Measurements from ENCODE around the gene UBXN2A. TPM values are rescaled to one million over a fixed set of nuclear protein-coding genes. Genes with fewer than 3 reads are reported as not detected.

Gene UBXN2A
- total and polyA plus RNA-seq, 10 donors: 4.3 to 12.4 (median 8.5) TPM

DNA sequence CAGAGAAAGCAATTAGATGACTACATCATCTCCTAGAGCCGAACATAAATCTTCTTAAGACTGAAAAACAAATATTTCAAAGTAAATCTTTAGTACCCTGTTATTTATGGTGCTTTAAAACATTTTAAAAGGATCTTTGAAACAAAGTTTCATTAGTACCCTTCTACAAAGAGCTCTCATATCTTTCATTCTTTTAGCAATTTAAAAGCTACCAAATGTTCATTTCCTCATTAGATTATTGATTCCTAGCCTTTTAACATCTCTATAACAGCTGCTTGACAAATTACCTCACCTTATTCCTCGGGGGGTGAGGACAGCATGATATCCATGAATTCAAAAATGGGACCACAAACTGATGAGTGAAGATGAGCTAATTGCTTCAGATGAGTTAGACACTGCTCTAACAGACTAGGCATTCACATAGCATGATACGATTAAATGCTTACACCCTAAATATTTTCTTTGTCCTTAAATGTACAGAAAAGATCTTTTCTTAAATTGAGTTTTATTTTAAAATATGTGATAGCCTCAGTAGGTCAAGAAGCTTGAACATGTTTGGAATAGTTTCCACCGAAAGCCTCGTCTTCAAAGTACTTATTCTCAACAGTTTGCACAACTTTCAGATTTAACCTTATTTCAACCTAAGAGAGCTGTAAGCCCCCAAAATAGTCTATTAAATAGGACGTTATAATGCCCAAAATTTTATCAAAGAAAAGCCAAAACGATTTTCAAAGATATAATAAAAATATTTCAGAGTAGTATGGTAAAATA lies 15.5 kb upstream of the UBXN2A start:
- intact Hi-C loops (cut with DNase I; ENCODE audit: low total_unique reads): loop anchor here (5.0 kb wide), 1 partner anchor 158 kb away; the partner anchor contains the start of gene TP53I3
- Histone ChIP-seq H3K4me3 (peak overlapping the region in 2 of 8 donors; percentile 69 to 88), H3K27ac (peak overlapping the region in 7 of 8 donors; percentile 96 to 100 (median 99)), H3K4me1 (peaks cover 24 to 86% (median 52%) of the 10 kb centered on the region in 6 donors), H3K9me3 (no peaks in the 10 kb centered on the region), H3K27me3 (replicated peaks in 1 of 7) (no peaks in the 10 kb centered on the region), H3K36me3 (no peaks in the 10 kb centered on the region)
- 46 to 56% (median 53%) methylated on average over 7 of the region's 7 CpGs for WGBS, 5 donors
- no peak for DNase-seq
- no peak for TF ChIP-seq POLR2AphosphoS5 (IDR thresholded peaks at IDR 0.05)
- no peak for TF ChIP-seq POLR2A (IDR thresholded peaks at IDR 0.05)
- TF ChIP-seq, protein P1, sequence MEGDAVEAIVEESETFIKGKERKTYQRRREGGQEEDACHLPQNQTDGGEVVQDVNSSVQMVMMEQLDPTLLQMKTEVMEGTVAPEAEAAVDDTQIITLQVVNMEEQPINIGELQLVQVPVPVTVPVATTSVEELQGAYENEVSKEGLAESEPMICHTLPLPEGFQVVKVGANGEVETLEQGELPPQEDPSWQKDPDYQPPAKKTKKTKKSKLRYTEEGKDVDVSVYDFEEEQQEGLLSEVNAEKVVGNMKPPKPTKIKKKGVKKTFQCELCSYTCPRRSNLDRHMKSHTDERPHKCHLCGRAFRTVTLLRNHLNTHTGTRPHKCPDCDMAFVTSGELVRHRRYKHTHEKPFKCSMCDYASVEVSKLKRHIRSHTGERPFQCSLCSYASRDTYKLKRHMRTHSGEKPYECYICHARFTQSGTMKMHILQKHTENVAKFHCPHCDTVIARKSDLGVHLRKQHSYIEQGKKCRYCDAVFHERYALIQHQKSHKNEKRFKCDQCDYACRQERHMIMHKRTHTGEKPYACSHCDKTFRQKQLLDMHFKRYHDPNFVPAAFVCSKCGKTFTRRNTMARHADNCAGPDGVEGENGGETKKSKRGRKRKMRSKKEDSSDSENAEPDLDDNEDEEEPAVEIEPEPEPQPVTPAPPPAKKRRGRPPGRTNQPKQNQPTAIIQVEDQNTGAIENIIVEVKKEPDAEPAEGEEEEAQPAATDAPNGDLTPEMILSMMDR (IDR thresholded peaks at IDR 0.05 in 8 of 11, conservative IDR thresholded peaks at IDR 0.05 in 3 of 11): no peak

DNA sequence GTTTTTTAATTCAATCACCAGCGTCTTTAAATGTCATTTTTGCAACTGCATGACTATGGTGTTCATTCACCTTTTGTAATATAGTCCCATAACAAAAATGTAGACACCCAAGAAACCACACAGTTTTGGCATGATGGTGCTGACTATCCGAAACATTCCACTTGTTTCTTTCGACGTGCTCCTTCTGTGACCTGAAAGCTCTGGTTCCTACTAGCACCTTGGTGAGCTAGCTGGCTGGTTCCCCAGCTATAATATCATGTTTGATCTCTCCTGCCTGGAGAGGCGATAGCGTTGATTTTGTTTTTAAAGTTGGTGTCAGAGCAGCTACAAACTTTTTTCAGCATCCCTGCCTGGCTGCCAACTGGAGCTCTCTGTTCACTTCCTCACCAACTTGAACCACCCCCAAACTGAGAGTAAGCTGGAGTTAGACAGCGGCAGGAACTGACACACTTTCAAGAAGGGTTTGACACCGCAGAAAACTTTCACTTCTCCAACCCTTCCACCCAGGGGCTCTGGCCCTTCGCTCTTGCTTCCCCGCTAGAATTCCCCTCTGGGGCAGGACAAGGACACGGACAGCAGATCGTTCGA lies 14.5 kb upstream of the UBXN2A start:
- DNase-seq: no peak
- TF ChIP-seq, protein P1 (IDR thresholded peaks at IDR 0.05 in 8 of 11, conservative IDR thresholded peaks at IDR 0.05 in 3 of 11): no peak
- TF ChIP-seq POLR2AphosphoS5 (IDR thresholded peaks at IDR 0.05): peak; percentile 4 to 90 (median 79)
- peak in 1 of 3 donors; percentile 66 for TF ChIP-seq POLR2A (IDR thresholded peaks at IDR 0.05)
- H3K27ac ChIP-seq: peak overlapping the region; percentile 91 to 100 (median 98)
- H3K4me3 ChIP-seq: peak overlapping the region; percentile 69 to 97 (median 86)
- intact Hi-C loops (cut with DNase I; ENCODE audit: low total_unique reads): loop anchor here (5.0 kb wide), 1 partner anchor 157 kb away; the partner anchor contains the start of gene TP53I3
- 1% methylated on average over 13 of the region's 13 CpGs for WGBS, 5 donors
- H3K36me3 ChIP-seq: peaks cover 0 to 5% (median 0%) of the 10 kb centered on the region in 6 donors
- H3K27me3 ChIP-seq (replicated peaks in 1 of 7): no peaks in the 10 kb centered on the region
- H3K9me3 ChIP-seq: no peaks in the 10 kb centered on the region
- H3K4me1 ChIP-seq: peaks cover 24 to 77% (median 49%) of the 10 kb centered on the region in 6 donors

DNA sequence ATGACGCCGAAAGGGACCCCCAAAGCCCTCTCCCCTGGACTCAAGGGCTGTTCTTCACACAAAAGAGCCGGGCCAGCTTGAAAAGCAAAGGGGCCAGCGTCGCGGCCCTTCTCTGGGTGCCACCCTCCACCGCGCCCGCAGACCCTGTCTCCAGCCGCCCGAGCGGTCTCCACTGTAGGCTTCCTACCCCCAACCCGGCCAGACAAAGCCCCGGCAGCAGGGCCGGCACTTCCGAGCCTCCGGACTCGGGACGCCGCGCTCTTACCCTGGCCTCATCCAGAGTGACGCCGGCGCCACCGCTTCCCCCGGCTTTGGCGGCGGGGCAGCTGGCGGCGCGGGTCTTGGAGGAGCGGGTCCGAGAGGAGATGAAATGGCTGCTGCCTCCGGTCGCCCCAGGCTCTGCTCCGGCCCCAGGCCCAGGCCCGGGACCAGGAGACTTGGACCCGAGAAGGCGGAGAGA lies 13.9 kb upstream of the UBXN2A start:
- WGBS, 5 donors: 0 to 1% (median 0%) methylated on average over 3 to 39 of the region's 39 CpGs
- no peak for TF ChIP-seq POLR2A (IDR thresholded peaks at IDR 0.05)
- TF ChIP-seq, protein P1 (IDR thresholded peaks at IDR 0.05 in 8 of 11, conservative IDR thresholded peaks at IDR 0.05 in 3 of 11): no peak
- no peak for TF ChIP-seq POLR2AphosphoS5 (IDR thresholded peaks at IDR 0.05)
- intact Hi-C loops (cut with DNase I; ENCODE audit: low total_unique reads): loop anchor here (5.0 kb wide), 1 partner anchor 156 kb away; the partner anchor contains the start of gene TP53I3
- no peaks in the 10 kb centered on the region for H3K27me3 ChIP-seq (replicated peaks in 1 of 7)
- H3K4me1 ChIP-seq: peaks cover 24 to 73% (median 48%) of the 10 kb centered on the region in 6 donors
- peak overlapping the region; percentile 91 to 100 (median 98) for H3K27ac ChIP-seq
- peak overlapping the region; percentile 69 to 97 (median 86) for H3K4me3 ChIP-seq
- no peaks in the 10 kb centered on the region for H3K9me3 ChIP-seq
- H3K36me3 ChIP-seq: peaks cover 0 to 9% (median 0%) of the 10 kb centered on the region in 6 donors
- DNase-seq: peak; percentile 91
